Esophagus squamous epithelium (tissue), 5 donors: ENCODE data around the gene MKRN2OS. TPM values are rescaled to one million over a fixed set of nuclear protein-coding genes. Genes with fewer than 3 reads are reported as not detected.

Source experiments
- DNase-seq: peaks from one replicate; lab custom pipeline; 2025; lab: John Stamatoyannopoulos, UW
- H3K27ac ChIP-seq, 4 donors: fragments of 200-600 bp; sonication (generic); one replicate each; pipeline ENCODE4 v1.5.1; 2016 to 2019; ENCODE audit warnings: mild to moderate bottlenecking in 1 of 4
- H3K27me3 ChIP-seq, 4 donors: fragments of 200-600 bp; sonication (generic); 1 replicate in 3 of 4; 2 replicates in 1 of 4; pipeline versions ENCODE4 v1.5.1 to v1.6.0; 2017 to 2021; ENCODE audit warnings: antibody characterized with exemption in 1 of 4
- H3K36me3 ChIP-seq, 3 donors: fragments of 200-600 bp; sonication (generic); one replicate each; pipeline ENCODE4 v1.5.1; 2016 to 2019
- H3K4me1 ChIP-seq, 3 donors: fragments of 200-600 bp; sonication (generic); one replicate each; pipeline ENCODE4 v1.5.1; 2017 to 2019
- H3K4me3 ChIP-seq, 4 donors: fragments of 200-600 bp; sonication (generic); 1 replicate in 3 of 4; 2 replicates in 1 of 4; pipeline ENCODE4 v1.5.1; 2016 to 2019; ENCODE audit warnings: mild to moderate bottlenecking in 2 of 4, moderate library complexity in 1 of 4
- H3K9me3 ChIP-seq, 3 donors: fragments of 200-600 bp; sonication (generic); one replicate each; pipeline ENCODE4 v1.5.1; 2016 to 2019
- CTCF ChIP-seq, 6 experiments: fragments of 450-650 bp in 4 of 6; fragments of 200-600 bp in 2 of 6; sonication (generic) in 2 of 6; IDR thresholded peaks; one replicate each; pipeline ENCODE4 v1.5.1; 2016 to 2019; ENCODE audit warnings: antibody characterized with exemption in 6 of 6, mild to moderate bottlenecking in 4 of 6, moderate library complexity in 4 of 6
- POLR2A ChIP-seq, 4 donors: fragments of 450-650 bp; IDR thresholded peaks; one replicate each; pipeline ENCODE4 v1.6.1; 2017; ENCODE audit warnings: antibody characterized with exemption in 4 of 4, mild to moderate bottlenecking in 4 of 4, moderate library complexity in 3 of 4
- WGBS, 2 donors: methylation state at CpG; one replicate each; pipeline ENCODE4 v1.1.5; 2018; 5-methylcytosine and 5-hydroxymethylcytosine counted together
- intact Hi-C: fragments of 100-400 bp; cut with DNase I; formaldehyde crosslinking; loops from one replicate; pipeline ENCODE4 v1.15.0; 2022
- total RNA-seq, 4 donors: library from RNA; depleted of rRNA; stranded (reverse); fragments of >200 nt; gene quantifications; one replicate each; pipeline ENCODE4 v1.1.0, GENCODE V29; 2016
- donor health status: DM: yes; HTN: yes; CAD: no.

MKRN2OS gene
- total RNA-seq, 4 donors from 2014 or later, result 0.97 to 7.6 (median 2.5) TPM

- no peak for TF ChIP-seq CTCF (IDR thresholded peaks at IDR 0.05)
- no peak for TF ChIP-seq POLR2A (IDR thresholded peaks at IDR 0.05)
- no peak for DNase-seq
- no peak overlapping the region for H3K27ac ChIP-seq
- H3K36me3 ChIP-seq, result peaks cover 23 to 100% (median 55%) of the 10 kb centered on the region in 3 donors
- no peaks in the 10 kb centered on the region for H3K27me3 ChIP-seq
- intact Hi-C loops, result no loop called here
- H3K4me1 ChIP-seq, result peaks cover 0 to 10% (median 0%) of the 10 kb centered on the region in 3 donors
- H3K9me3 ChIP-seq, result no peaks in the 10 kb centered on the region
- no peak overlapping the region for H3K4me3 ChIP-seq
Observed at GRCh38 chr3:12583280-12583679, 38.0 kb upstream of the MKRN2OS start.

- WGBS, 2 donors, result 58 to 92% methylated on average over 2 to 4 of the region's 4 CpGs
- H3K27ac ChIP-seq, result no peak overlapping the region
- H3K27me3 ChIP-seq, result no peaks in the 10 kb centered on the region
- no peak for DNase-seq
- H3K9me3 ChIP-seq, result no peaks in the 10 kb centered on the region
- TF ChIP-seq POLR2A (IDR thresholded peaks at IDR 0.05), result no peak
- no peak for TF ChIP-seq CTCF (IDR thresholded peaks at IDR 0.05)
- H3K4me1 ChIP-seq, result peaks cover 0 to 10% (median 0%) of the 10 kb centered on the region in 3 donors
- peaks cover 23 to 100% (median 60%) of the 10 kb centered on the region in 3 donors for H3K36me3 ChIP-seq
- intact Hi-C loops, result no loop called here
- no peak overlapping the region for H3K4me3 ChIP-seq
Observed at GRCh38 chr3:12582730-12583129, 37.4 kb upstream of the MKRN2OS start.

GRCh38 chr3:12579905-12580304, 34.6 kb upstream of the MKRN2OS start:
- TF ChIP-seq POLR2A (IDR thresholded peaks at IDR 0.05) (no peak), CTCF (IDR thresholded peaks at IDR 0.05) (no peak)
- no peak for DNase-seq
- Histone ChIP-seq H3K4me3 (no peak overlapping the region), H3K9me3 (no peaks in the 10 kb centered on the region), H3K36me3 (peaks cover 23 to 100% (median 69%) of the 10 kb centered on the region in 3 donors), H3K27ac (no peak overlapping the region), H3K27me3 (no peaks in the 10 kb centered on the region), H3K4me1 (peaks cover 0 to 10% (median 0%) of the 10 kb centered on the region in 3 donors)
- intact Hi-C loops, result no loop called here
- WGBS, 2 donors, result 45 to 60% methylated on average over 3 of the region's 3 CpGs

- H3K4me1 ChIP-seq, result peaks cover 0 to 10% (median 0%) of the 10 kb centered on the region in 3 donors
- H3K36me3 ChIP-seq, result peaks cover 24 to 100% (median 69%) of the 10 kb centered on the region in 3 donors
- H3K4me3 ChIP-seq, result no peak overlapping the region
- H3K27ac ChIP-seq, result no peak overlapping the region
- 81 to 100% methylated on average over 2 to 3 of the region's 3 CpGs for WGBS, 2 donors
- TF ChIP-seq CTCF (IDR thresholded peaks at IDR 0.05) (no peak), POLR2A (IDR thresholded peaks at IDR 0.05) (no peak)
- no peaks in the 10 kb centered on the region for H3K27me3 ChIP-seq
- no peak for DNase-seq
- no peaks in the 10 kb centered on the region for H3K9me3 ChIP-seq
- intact Hi-C loops, result no loop called here
Observed at GRCh38 chr3:12579456-12579855, 34.2 kb upstream of the MKRN2OS start.

- DNase-seq, result no peak
- intact Hi-C loops, result no loop called here
- no peaks in the 10 kb centered on the region for H3K9me3 ChIP-seq
- no peak overlapping the region for H3K4me3 ChIP-seq
- 25 to 74% methylated on average over 1 to 2 of the region's 2 CpGs for whole genome bisulfite sequencing, 2 donors
- H3K4me1 ChIP-seq, result peaks cover 0 to 10% (median 0%) of the 10 kb centered on the region in 3 donors
- peaks cover 23 to 100% (median 69%) of the 10 kb centered on the region in 3 donors for H3K36me3 ChIP-seq
- no peaks in the 10 kb centered on the region for H3K27me3 ChIP-seq
- H3K27ac ChIP-seq, result no peak overlapping the region
- TF ChIP-seq CTCF (IDR thresholded peaks at IDR 0.05) (peak in 1 of 6 experiments; percentile 7), POLR2A (IDR thresholded peaks at IDR 0.05) (no peak)
Observed at GRCh38 chr3:12578742-12579141, 33.4 kb upstream of the MKRN2OS start.
